GM21737 (cell line): Measurements from ENCODE around the gene NR3C2.
A peak's percentile ranks its signal among the peaks of the same experiment; 100 is the strongest.
"Not testable (repeated sequence)": the region's sequence is repeated elsewhere in the genome, so short reads cannot be mapped to it uniquely, and the experiment has no call there.

Experiments
- ATAC-seq: cut with Tn5 transposase; IDR thresholded peaks from one replicate; pipeline ENCODE4 v1.9.1; 2021; ENCODE audit warnings: mild to moderate bottlenecking, moderate library complexity; ENCODE audit not compliant: unreplicated experiment

The NR3C2 gene

DNA sequence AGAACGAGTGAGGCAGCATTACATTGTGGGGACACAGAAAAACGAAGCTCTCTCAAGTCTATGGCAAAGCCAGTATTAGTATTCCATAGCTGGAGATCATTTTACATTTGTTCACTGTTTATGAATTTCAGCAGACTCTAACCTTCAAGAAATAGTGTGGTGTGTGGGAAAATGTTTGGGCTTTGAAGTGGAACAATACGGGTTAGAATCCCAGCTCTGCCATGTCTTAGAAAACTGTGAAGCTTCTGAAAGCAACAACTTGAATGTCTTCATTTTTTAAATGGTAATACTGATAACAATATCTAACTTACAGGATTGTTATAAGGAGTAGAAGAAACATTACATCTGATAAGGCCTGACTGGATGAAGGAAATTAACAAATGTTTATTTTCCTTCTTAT lies 217.7 kb downstream of the NR3C2 start:
- no peak for ATAC-seq

DNA sequence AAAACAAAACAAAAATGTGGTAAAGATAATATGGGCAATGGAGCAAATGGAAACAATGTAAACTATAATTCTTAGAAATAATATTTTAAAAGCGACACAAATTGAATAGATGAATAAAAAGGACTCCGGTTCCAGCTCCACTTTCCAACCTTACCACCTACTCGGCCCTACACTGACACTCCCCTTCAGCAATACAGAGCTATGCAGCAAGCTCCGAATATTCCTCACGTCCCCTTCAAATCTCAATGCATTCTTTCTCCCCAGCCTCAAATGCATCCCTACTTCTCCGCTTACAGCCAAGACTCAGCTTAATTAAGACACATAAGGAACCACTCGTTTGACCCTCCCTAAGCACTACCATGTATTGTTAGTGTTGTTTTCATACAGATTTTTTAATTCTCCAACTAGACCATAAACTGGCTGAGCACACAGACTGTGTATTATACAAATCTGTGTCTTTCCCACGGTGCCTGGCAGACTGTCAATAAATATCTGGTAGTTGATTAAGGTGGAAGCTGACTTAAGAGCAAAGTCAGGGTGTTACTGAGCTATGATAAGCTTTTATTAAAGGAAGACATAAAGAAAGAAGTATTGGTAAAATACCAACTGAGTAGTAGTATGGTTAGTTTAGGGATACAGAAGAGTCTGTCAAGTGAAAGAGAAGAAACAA lies 219.1 kb downstream of the NR3C2 start:
- ATAC-seq: no peak

DNA sequence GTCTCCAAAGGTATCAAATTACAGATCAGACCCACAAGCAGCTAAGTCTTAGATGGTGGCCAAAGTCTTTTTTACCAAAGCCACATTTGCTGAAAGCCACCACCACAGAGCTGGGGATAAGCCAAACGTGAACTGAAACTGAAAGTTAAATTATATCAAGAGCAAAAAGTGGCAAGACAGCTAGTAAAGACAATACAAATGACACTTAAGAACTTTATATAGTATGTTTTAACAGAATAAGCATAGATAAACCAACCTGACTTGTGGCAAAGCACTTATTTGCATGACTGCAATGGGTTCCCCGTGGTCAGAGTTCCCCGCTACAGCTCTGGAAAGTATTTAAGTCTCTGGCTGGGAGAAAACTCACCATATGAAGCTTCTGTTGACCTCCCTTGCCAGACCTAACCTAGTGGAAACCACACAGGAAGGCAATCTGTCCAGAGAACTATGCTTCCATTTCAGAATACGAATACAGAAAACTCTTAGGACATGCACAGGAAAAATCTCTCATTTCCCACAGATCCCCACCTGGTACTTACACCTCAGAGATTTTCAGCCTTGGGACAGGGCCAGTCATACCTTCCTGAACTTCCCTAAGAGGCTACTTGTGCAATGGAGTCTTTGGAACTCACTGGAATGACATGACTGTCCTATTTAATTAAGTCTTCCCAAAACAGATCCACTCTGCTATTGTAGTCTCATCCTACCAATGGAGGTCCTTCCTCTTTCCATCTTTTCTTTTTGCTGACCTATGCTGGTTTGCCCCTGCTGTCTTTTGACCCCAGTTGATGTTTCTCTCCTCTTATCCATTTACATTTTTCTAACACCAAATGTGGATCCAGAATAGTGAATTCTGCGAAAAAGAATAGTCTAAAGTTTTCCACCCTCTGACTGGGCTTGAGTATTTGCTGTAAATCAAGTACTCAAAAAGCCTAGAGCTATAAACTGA lies 225.1 kb downstream of the NR3C2 start:
- peak; percentile 95 for ATAC-seq

DNA sequence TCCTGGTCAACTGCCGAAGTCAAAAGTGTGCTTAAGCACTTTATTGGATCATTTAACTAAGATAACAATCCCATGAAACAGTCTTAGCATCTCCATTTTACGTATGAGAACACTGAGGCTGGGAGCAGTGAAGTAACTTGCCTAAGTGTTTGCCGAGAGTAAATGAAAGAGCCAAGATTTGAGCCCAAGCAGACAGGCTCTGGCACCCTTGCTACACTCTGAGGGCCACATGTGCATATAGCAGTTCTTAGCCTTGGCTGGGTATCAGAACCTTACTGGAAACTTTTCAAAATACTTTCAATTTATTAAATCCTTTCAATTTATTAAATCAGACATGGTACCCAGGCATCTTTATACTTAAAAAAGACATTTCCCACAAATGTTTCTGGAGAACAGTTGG lies 225.9 kb downstream of the NR3C2 start:
- ATAC-seq: no peak

DNA sequence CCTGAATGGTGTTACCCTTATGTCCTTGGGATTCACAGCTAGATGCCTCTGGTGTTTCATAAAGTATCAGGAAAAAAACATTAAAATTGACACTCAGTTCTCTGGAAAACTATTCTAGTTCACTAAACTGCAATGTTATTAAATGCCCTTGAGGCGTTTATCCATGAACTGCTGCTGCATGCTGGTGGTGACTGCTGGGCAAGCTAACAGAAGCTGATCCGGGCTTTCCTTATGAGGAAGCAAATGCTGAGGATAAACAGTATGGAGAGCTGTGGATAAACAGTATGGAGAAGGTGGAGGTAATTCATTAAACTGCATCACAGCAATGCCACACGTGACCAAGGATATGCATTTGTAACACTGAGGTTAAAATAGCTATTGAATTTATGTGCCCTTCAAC lies 227.0 kb downstream of the NR3C2 start:
- ATAC-seq: no peak

DNA sequence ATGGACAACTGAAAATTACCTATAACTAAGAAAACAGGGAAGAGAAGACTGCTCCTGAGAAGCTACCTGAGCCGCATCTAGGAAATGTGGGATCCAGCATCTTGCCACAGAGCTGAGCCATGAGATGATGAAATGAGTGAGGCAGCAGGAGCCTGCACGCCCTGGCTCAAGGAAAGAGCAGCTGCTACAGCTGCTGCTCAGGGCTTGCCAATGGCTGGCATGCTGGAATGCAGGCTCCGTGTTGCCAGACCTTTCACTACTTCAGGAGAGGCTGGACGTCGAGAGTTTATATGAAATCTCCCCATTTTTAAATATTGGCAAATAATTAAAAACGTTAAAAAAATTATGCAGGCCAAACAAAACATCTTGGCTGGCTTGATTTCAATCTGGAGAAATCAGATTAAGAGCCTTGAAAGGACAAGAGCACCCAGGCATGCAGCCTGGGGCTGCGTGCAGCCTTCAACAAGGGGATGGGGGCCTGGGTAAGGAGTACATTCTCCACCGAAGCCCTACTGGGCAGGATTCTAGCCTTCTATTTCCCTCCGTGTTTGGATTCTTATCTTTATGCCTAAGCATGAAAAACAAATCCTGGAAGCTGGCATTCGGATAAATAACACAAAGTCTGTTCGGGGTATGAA lies 227.6 kb downstream of the NR3C2 start:
- no peak for ATAC-seq

DNA sequence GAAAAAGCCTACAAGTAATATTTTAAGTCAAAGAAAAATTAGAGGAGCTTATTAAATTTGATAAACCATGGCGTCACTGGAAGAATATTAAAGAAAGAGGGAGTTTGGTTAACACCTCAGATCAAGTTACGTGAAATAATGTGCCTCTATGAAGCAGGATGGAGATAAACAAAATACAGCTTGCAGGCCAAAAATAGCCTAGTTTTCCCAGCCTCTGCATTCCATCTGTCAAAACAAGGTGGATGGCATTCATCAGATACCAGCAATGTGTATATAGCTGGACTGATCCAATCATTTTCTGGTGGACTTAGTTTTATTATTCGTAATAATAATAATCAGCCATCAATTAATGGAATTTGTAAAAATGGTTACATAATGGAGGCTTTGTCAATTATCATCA lies 230.7 kb downstream of the NR3C2 start:
- ATAC-seq: no peak

DNA sequence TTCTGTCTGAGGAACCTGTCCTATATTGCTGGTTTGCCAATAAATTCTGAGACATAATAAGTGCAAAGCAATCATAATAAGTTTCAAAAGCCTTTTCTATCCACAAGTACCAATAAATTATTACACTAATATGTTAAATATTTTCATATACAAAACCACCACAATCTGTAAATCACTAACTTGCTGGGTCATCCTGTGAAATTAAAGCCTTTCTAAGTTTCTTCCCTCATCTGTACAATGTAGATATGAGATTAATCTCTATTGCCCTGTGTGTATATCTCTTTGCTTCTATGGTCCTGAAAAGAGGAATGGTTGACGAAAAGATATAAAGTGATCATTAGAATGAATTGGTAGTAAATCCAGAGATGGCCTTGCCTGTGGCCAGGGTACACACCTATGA lies 231.6 kb downstream of the NR3C2 start:
- ATAC-seq: no peak

DNA sequence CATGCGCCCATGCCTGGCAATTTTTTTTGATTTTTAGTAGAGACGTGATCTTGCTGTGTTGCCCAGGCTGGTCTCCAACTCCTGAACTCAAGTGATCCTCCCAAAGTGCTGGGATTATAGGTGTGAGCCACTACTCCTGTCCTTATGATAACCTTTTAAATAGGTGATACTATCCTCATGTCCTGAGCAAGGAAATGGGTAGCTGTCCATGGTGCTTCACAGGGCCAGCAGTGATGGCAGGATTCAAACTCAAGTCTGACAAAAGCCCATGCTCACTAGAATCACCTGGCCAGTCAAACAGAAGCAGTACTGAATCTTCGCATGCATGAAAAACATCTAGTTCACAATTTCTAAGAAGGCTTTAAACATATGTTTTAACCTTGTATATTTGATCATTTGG lies 235.1 kb downstream of the NR3C2 start:
- ATAC-seq: no peak

DNA sequence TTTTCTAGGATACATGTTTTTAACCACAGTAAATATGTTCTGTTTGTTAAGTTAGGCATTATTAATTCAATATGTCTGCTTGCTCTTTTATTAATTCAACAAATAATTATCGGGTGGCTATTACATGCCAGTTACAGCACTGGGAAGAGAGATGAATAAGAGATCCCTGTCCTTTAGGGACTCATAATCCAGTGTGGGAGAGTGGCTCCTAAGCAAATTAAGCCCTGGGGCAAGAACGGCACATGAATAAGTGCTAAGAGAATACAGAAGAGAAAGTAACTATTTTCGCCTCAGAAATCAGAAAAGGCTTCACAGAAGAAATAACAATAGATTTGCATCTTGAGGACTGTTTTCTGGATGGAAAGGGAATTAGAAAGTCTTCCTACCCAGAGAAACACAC lies 236.7 kb downstream of the NR3C2 start:
- no peak for ATAC-seq

DNA sequence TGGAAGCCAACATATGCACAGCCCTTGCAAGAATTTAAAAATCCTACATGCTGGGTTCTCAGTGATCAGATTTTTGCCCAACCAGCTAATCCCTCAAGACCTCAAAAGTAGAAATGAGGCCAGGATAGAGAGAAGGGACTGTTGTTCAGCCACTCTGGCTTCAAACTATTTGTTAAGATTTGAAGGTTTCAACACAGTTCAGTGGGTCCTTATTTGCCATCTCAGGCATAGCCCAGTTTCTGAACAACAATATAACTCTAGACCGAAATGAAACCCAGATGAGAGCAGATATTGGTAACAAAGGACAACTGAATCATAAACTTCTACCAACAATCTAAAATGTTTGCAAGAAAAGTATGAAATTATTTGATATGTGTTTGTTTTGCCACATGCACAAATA lies 237.3 kb downstream of the NR3C2 start:
- no peak for ATAC-seq

DNA sequence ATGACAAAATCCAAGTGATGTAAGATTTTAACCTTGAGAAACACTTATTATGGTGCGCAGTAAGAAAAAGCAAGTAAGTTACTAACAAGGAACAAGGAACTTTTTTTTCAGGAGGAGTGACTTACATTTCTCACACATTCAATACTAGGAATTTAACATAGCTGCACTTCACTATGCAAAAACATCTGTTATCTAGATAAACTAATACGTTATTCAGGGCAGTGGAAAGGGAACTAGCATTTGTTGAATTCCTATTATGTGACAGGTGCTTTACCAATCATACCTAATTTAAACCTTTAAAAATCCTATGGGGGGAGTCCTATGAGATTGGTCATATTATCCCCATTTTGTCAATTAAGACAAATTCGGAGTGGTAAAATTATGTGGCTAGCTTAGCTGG lies 238.0 kb downstream of the NR3C2 start:
- ATAC-seq: no peak

DNA sequence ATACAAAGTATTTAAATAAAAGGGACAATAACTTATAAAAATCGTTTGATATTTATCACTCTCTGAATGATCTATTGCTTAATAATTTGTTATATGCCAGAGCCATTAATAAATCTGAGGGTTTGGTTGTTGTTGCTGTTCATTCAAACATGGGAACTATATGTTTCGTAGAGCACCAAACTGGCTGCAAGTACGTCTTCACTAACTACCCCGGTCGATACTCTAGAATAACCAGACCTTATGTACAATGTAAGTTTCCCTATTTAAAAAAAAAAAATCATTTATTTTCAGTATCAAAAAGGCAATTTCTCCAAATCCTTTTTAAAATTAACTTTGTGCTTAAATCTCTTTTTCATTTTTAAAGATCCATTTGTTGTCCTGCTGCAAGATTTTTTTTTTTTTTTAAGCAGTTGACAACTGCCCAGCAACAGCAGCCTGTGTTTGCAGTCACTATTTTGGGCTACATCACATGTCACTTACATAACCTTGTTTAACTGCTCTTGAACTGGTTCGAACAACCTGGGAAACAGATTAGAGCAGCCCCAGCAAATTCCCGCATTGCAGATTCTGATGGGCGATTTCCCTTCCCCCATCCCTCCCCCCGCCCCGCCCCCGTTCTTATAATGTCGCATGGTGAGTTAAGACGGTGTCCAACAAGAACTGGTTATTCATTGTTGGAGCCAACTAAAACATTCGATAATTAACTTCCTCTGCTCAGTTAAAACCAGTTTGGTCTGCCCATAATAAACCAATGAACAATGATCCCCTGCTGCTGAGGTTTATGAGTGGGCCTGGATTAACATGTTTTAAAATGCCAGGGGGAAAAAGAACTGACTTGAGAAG lies 238.9 kb downstream of the NR3C2 start:
- no peak for ATAC-seq

DNA sequence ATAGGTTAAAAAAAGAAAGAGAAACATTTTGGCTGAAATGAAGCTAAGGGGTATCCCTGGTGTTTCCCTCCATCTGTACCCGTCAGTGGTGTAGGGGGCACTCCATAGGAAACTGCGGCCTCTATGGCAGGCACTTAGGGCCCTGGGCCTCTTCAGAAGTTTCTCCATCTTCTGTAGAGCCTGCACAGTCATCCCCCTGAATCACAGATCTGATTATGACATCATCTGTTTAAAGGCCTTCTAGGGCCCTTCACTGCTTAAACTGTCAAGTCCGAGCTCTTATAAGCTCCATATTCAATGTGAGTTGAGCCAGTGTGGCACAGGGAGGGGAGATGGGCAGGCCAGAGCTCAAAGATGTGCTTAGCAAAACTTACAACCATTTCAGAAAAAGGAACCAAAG lies 241.3 kb downstream of the NR3C2 start:
- ATAC-seq: no peak

DNA sequence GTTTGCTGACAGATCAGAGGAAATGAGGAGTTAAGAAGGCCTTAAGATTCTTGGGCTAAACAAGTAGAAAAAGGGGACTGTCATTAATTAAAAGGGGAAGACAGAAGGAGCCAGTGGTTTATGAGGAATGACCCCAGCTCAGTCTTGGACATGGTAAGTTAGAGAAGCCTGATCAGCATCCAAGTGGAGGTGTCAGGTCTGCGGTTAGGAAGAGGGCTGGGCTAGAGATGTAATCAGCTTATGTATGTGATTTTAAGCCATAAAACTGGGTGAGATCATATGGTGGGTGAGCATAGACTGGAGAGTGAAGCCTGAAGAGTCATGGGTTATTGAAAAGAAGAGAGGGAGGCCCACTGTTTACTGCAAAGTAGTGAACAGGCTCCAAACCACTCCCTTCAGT lies 246.1 kb downstream of the NR3C2 start:
- ATAC-seq: no peak

DNA sequence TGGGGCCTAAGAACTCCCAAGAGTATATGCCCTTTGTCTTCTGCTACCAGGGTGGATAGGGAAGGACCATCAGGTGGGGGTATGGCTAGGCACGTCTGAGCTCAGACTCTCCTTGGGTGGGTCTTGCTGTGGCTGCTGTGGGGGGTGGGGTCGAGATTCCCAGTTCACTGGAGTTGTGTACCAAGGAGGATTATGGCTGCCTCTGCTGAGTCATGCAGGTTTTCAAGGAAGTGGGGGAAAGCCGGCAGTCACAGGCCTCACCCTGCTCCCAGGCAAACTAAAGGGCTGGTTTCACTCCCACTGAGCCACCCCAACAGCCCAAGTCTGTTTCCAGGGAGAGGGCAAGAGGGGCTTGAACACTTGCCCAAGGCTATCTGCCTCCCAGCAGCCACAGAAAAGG lies 249.7 kb downstream of the NR3C2 start:
- ATAC-seq: no peak

DNA sequence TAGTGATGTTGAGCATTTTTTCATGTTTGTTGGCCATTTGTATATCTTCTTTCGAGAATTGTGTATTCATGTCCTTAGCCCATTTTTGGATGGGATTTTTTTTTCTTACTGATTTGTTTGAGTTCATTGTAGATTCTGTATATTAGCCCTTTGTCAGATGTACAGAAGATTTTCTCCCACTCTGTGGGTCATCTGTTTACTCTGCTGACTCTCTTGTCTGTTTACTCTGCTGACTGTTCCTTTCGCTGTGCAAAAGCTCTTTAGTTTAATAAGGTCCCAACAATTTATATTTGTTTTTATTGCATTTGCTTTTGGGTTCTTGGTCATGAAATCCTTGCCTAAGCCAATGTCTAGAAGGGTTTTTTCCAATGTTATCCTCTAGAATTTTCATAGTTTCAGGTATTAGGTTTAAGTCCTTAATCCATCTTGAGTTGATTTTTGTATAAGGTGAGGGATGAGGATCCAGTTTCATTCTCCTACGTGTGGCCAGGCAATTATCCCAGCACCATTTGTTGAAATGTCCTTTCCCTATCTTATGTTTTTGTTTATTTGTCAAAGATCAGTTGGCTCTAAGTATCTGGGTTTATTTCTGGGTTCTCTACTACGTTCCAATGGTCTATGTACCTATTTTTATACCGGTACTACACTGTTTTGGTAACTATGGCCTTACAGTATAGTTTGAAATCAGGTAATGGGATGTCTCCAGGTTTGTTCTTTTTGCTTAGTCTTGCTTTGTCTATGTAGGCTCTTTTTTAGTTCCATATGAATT lies 254.6 kb downstream of the NR3C2 start:
- not testable (repeated sequence) for ATAC-seq

DNA sequence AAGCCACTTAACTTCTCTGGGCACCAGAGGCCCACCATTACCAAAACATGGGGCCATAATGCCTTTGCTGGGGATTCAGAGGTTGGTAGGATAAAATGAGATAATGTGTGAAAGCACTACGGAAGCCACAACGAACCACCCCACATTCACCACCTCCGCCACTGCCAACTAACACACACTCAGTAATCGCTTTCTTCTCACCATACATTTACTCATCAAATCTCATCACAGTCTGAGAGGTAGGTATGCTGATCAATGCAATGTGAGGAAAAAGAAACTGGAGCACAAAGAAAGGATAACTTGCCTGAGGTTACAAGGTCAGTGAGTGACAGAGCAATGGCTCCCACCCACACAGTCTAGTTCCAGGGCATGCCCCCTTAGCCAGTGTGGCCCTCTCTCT lies 257.3 kb downstream of the NR3C2 start:
- ATAC-seq: no peak

DNA sequence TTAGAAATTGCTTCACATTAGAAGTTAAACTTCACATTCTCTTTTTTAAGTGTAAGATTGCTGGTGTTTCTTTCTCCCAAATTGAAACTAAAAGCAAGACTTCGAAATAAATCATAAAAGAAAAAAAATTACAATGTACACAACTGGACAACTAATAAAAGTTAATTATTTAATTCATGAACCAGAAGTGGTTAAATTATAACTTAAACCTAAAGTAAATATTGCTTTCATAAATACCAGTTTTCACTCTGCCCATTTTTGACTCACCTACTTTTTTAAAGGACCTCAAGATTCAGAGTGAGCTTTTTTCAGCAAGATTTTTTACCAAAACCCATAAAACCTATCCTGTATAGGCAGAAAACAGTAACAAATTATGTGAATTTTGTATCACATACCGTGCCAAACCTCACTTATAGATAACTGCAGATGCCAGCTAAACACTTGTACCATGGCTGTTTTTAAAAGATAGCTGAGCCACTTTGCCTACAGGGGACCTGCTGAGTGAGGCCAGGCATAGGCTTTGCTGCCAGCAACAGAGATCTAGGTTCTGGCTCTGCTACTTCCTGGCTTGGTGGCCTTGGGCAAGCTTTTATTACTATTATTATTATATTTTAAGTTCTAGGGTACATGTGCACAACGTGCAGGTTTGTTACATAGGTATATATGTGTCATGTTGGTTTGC lies 259.8 kb downstream of the NR3C2 start:
- no peak for ATAC-seq
